ENCODE measurements around the gene ZNF184.

DNA sequence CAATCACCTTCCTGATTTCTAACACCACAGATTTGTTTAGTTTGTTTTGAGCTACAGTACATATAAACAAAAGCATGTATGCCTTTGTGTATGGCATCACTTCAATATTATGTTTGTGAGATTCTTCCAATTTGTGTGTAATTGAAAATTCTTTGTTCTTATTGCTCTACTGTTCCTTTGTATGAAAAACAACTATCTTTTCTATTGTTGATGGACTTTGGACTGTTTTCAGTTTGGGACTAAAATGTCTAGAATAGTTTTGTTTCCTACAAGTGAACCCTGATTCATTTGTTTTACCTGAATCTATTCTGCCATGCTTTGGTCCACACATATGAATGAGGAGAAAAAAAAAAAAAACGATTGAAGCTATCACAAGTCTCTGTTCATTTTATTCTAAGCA lies 21.2 kb upstream of the ZNF184 start:
- TF ChIP-seq, protein P1, sequence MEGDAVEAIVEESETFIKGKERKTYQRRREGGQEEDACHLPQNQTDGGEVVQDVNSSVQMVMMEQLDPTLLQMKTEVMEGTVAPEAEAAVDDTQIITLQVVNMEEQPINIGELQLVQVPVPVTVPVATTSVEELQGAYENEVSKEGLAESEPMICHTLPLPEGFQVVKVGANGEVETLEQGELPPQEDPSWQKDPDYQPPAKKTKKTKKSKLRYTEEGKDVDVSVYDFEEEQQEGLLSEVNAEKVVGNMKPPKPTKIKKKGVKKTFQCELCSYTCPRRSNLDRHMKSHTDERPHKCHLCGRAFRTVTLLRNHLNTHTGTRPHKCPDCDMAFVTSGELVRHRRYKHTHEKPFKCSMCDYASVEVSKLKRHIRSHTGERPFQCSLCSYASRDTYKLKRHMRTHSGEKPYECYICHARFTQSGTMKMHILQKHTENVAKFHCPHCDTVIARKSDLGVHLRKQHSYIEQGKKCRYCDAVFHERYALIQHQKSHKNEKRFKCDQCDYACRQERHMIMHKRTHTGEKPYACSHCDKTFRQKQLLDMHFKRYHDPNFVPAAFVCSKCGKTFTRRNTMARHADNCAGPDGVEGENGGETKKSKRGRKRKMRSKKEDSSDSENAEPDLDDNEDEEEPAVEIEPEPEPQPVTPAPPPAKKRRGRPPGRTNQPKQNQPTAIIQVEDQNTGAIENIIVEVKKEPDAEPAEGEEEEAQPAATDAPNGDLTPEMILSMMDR (IDR thresholded peaks at IDR 0.05) = no peak
- TF ChIP-seq POLR2A (IDR thresholded peaks at IDR 0.05) (no peak), EP300 (IDR thresholded peaks at IDR 0.05) (no peak)
